HG03442 (cell line): Measurements from ENCODE around the gene KRTAP8-1.

Experiments
- ATAC-seq: cut with Tn5 transposase; IDR thresholded peaks from one replicate; pipeline ENCODE4 v1.9.1; 2021; ENCODE audit warnings: mild to moderate bottlenecking, moderate library complexity; ENCODE audit not compliant: unreplicated experiment

KRTAP8-1 gene, protein sequence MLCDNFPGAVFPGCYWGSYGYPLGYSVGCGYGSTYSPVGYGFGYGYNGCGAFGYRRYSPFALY

DNA sequence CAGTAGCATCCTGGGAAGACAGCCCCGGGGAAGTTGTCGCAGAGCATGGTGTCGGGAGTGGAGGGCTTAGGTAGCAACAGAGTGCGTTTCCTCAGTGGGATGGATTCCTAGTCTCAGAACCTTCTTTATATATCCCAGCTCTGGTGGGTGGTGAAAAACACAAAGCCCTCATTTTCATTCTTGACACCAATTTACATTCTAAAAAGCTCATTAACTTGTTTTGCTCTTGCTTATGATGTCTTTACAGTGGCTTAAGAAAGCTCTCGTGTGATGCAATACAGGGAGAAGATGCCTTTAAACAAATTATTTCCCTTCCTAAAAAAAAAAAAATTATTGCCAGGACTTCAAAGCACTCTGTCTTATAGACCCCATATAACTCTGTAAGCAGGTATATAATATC is at the start of gene KRTAP8-1:
TSS of gene KRTAP8-1 (minus strand) at position 101 of the 400 bp plus-strand sequence. CDS start at position 47, 54 bp downstream.
- no peak for ATAC-seq

DNA sequence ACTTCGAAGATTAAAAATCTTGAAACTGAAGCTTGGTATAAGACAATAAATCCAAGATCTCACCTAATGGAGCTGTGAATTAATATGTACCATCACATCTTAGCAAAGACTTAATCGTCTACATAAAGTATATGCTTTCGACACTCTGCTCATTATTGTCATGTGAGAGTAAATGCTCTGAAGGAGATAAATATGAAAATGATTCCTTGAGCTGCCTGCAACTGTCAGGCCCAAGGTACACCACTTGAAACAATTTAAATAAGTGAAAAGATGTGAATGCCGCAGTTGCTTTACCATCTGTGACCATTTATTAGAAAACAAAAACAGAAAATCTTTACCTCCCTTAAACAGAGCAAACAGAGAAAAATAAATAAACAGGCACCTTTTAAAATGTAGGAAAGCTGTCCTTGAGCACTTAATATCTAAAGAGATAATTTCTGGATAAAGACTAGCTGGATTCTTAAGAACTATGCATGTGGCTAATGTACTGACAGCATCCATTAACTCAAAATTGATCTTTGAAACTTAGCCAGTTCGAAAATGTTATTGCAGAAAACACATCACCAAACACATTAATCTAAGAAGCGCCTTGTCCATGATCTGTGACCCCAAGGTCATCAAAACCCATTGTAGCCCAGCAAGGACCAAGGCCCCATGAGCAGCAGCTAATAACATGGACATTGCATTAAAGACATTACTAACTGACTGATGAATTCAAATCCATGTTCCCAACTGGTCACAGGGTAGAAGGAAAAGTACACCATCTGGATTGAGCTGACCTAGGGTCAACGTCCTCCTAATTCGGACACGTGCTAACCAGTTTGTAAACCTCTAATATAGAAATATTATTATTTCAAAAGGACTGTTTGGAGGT is 34.8 kb upstream of the KRTAP8-1 start:
- ATAC-seq = no peak

DNA sequence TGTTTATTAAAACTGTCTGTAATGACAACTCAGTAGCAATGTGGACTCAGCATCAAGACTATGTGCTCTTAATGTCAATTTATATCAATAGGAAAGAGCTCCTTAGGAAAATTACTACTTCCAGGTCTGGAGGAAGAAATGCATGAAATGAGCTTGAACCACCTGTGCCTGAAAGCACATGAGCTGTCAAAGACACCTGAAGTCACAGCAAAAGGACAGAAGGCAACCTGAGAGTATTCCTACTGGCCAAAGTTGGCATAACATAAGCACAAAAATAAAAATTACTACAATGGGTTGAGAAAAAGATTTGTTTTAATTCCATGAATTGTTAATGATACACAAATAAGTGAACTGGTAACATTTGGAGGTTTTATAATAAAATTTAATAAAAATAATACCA is 29.9 kb upstream of the KRTAP8-1 start:
- ATAC-seq = no peak

DNA sequence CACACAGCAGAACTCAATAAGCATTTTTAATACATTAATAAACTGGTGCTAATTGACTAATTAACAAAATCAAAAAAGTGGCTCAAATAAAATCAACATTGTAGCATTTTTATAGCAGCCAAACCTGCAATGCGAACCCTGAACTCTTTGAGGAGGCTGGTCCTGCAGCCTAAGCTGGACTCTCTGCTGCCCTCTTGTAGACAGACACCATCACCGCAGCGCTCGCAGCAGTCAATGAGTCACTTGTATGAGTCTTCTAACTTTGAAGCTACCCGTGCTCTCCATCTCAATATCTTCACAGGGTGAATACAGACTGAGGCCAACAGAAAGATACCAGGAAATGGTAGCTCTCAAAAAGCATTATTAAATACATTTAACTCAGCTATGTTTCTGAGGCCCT is 26.2 kb upstream of the KRTAP8-1 start:
- ATAC-seq = no peak

DNA sequence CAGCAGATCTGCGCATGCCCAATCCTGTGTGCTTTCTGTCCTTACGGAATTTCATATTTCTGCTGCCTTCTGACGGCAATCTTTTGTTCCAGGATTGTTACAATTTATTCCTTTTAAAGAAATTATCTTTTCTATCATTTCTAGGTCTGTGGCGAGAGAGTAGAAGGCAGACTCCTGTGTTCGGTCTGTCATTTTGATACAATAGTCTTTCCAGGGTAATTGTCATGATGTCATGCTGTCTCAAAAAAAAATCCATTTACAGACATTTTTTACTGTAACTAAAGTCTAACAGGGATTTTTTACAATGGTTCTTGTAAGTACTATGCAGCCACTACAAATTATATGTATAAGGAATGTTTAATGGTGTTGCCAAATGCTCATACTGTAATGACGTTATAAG is 25.5 kb upstream of the KRTAP8-1 start:
- ATAC-seq = no peak

DNA sequence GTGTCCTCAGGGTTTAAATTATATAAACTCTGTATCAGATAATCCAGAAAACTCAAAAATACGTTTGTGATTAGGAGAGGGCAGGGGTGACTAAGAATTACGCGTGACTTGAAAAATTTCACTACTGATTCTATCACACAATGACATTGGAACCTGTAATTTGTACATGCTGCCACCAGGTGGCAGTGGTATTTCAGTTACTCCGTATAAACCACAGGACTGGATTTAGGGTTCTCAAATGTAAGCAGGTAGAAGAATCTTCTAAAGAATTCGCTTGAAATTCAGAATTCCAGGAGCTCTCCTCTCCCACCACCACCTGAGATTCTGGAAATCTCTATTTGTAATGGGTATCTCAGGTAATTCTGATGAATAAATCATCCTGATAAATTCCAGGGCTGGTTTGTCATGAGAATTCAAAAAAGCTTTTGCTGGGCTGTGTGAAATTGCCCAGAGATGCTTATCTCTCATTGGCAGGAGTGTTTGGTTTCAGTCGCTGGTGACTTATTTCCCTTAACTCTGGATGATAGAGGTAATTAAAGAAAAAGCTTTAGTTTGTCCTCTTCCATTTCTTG is 18.2 kb upstream of the KRTAP8-1 start:
- ATAC-seq = no peak

DNA sequence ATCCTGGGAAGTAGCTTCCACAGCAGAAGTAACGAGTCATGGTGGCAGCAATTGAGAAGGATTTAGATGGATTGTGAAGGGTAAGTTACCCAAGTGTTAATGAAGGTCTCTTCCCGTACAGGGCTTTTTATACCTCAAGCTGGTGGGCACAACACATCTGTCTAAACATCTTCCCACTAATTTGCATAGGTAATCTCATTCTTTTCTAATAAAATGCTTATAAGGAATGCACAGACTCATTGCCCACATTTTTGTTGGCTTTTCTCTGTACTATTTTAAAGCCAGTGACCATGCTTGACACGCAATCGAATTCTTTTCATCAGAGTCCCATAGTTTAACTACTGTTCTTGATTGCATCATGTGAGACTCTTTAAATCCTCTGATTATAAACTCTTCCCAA is 16.6 kb upstream of the KRTAP8-1 start, which contains the start of gene KRTAP7-1:
TSS of gene KRTAP7-1 (minus strand) at position 101 of the 400 bp plus-strand sequence. CDS start at position 40, 61 bp downstream.
- no peak for ATAC-seq

DNA sequence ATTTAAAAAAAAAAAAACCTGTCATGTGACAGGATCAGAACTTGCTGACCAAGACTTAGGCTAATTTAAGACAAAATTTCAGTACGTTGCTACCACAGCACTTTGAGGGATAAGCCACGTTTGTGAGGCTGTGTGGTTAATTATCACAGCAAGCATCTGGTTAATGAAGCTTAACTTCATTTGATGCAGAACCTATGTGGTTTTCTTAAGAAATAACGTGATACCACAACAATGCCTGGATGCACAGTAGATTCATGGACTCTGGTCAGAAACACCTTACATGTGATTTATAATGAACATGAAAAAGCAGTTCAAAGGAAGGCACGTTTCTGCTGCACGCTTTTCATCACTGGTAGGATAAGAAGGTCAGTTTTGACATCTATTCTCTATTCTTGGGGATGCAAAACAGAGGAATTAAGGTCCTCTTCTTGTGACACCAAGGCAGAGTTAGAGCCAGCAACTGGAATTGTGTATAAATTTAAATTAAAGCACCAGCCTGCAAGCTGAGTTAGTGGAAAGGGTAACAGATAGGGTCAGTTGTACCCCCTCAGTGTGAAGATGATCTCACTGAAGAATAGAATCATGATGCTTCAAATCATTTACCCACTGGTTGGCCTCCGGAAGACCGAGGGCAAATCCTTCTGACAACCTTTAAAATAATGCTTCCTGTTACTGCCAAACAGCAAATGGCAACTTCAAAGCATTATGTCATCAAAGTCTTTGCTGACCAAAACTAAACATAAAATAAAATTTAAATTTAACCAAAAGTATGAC is 6.0 kb upstream of the KRTAP8-1 start:
- no peak for ATAC-seq

DNA sequence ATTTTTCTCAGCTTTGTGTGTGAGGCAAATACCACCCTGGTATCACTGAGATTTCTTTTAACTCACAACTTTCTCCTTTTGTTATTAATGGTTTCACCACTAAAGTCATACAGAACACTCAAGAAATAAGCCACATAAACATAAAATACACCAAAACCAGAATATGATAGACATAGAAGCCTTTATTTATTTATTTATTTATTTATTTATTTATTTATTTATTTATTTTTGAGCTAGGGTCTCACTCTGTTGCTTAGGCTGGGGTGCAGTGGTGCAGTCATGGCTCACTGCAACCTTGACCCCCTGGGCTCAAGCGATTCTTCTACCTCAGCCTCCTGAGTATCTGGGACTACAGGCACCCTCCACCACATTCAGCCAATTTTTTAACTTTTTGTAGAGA is 12.5 kb downstream of the KRTAP8-1 start:
- ATAC-seq = no peak

DNA sequence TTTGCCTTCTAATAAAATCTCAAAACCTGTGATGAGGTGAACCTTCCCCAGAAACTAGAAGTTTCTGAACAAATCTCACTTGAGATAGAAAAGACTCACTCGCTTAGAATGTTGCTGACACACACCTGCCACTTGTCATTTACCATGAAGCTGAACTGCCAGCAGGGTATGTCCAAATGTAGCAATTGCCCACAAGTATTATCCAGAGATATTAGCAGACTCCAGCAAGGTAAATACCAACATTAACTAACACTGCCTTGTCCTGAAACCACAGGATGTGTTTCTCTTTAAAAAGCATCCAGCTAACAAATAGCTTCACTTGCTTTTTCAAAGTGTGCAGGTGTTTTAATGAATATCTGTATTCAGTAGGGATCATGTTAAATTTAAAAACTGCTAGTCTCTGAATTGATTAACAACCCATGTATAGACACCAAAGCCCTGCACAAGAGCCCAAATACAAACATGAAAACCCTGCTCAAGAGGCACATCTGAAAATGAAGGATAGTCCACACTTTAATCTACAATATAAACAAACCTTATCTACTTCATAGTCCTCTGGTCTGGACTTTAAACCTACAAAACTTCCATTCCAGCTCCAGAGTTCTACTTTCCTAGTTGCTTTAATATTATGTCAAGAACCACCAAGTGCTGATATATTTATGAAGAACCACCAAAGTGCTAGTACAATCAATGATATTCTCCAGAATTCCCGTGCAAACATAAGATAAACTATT is 19.3 kb downstream of the KRTAP8-1 start:
- no peak for ATAC-seq

DNA sequence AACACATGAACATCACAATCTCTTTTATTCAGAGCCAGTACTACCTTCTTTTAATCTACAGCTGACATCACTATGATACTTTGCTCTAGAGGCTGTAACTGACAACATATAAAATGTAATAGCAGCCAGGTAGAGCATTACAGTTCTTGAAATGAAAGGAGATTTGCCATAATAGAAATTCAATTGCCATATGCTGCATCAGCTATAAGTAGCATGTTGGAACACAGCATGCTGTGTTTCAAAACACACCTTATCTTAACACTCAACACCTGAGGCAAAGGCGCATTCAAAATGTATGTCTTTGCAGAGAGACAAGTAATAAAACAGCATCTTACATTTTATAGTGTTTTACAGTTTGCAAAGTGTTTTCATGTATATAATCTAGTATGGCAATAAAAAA is 33.8 kb downstream of the KRTAP8-1 start:
- ATAC-seq = no peak

DNA sequence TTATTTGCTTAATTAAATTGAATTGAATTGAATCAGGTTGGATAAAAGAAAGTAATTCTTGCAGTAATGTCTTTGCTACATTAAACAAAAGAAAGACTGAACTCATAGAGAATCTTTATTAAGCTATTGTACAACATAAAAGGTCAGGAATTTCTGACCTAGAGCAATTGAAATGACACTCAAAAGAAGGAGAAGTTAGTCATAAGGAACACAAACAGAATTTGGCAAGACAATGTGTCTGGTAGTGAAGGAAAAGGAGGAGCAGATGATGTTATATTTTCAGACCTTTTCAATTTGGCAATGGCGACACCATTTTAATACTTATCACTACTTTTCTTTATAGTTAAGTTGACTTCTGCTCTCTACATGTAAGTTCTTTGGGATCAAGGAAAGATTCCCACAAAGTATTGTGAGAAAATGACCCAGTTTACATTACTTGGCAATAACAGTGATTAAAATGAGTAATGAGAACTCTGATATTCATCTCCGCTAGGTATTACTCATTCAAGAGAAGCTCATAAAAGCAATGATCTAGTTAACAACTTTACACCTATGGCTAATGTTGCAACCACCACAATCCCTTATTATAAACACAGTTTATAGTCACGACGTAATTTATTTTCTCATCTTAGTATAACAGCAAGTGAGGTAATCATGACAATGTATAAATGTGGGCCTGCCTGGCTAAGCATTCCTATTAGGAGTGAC is 43.2 kb downstream of the KRTAP8-1 start:
- no peak for ATAC-seq
